Heart left ventricle (tissue), 13 donors: ENCODE data around the gene UROS.

Experiments used
- CTCF ChIP-seq, 12 donors: fragments of 200-600 bp; sonication (generic) in 4 of 12; IDR thresholded peaks; one replicate each; pipeline versions ENCODE4 v1.5.0 to v1.8.0; 2018 to 2022; ENCODE audit warnings: antibody characterized with exemption in 12 of 12, mild to moderate bottlenecking in 5 of 12
- POLR2A ChIP-seq, 2 donors: fragments of 450-650 bp; IDR thresholded peaks; one replicate each; pipeline ENCODE4 v1.6.1; 2017; ENCODE audit warnings: antibody characterized with exemption in 2 of 2, mild to moderate bottlenecking in 2 of 2, moderate library complexity in 2 of 2
- donor health status: ischemic (EF 13 %, LVEDD 7.1; RV severe dilation, severe dysfunction).
- donor health status: DM: no; HTN: yes; CAD: no.
- donor health status: DM: no; HTN: no; CAD: no.
- donor health status: ischemic (EF 25% LVEDD 6.9; RV normal size, moderate dysfunction).
- donor health status: ischemic (EF 25% LVEDD 5.7; RV mildly dilated, moderate dysfunction).
- donor health status: ischemic (EF 35%, LVEDD 5.7; RV mildly dilated, moderate dysfunction).
- donor health status: nonischemic (EF 11% LVEDD 7.7; RV severe dilation, severe dysfunction).
- donor health status: DM: yes; HTN: yes; CAD: no.
- donor health status: PGD.
- donor health status: ischemic (EF 29% LVEDD 5.4; RV normal size, mild dysfunction).
- donor health status: nonischemic (EF 23%, LVEDD 6.1; RV moderate dilation, normal function).

GRCh38 chr10:125846894-125847293 lies 23.8 kb upstream of the UROS start:
- no peak for TF ChIP-seq CTCF (IDR thresholded peaks at IDR 0.05)
- TF ChIP-seq POLR2A (IDR thresholded peaks at IDR 0.05), result no peak
